SHP77 (cell line): ENCODE results near the gene LIPE.
A peak's percentile ranks its signal among the peaks of the same experiment; 100 is the strongest.

Source experiments
- DNase-seq, 2 experiments: peaks; one replicate each; lab custom pipeline; 2025; lab: John Stamatoyannopoulos, UW

Gene LIPE

DNA sequence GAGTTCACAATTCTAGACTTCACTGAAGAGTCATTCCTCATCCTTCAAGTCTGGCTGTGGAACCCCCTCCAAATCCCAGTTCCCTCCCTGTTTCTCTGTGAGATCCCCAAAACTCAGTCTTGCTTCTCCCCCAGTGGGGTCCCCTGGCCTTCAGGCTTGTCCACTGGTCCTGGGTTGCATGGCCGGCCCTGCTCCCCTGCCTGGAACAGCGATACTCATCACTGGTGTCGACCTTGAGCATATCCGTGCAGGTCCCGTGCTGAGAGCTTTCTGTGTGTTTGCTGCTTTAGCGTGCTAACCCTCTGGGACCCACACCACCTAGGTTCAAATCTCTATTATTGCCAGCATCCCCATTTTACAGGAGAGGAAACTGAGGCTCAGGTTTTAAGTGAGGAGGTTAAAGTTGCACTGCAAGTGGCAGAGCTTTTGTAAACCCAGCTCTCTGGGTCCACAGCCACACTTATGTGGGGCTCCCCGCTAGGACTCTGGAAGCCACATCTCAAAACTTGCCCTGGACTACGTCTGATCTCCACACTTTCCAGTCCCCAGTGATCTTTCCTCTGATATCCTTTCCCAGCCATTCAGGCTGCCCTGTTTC, 15.5 kb downstream of the LIPE start:
- DNase-seq: no peak

DNA sequence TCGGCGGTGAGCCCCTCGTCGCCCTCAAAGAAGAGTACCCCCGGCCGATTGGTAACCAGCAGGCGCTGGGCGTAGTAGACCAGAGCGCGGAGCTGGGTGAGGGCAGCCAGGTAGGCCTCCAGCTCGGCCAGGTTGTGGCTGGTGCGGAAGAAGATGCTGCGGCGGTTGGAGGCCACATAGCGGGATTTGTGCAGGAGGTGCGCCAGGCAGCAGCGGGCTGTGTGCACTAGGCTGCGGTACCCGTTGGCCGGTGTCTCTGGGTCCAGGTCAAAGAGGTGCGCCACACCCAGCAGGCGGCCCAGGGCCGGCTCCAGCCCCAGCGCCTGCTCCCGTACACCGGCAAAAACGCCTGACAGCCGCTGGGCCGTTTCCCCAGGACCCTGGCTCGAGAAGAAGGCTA, 16.8 kb downstream of the LIPE start:
- DNase-seq: no peak

DNA sequence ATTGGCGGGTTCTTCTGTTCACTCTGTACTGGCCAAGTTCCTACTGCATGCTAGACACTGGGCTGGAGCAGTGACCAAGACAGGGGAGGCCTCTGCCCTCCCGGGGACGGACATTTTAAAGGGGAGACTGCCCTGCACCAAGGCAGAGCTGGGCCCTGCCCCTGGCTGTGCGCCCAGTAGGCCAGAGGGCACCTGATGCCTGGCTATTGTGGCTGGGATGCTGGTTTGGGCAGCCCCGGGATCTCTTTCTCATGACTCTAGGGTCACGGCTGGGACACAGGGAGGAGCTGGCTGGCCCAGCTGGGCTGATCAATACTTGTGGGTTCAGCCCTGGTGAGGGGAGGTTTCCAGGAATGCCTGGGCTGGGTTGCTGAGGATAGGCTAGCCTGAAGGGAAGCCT, 17.7 kb downstream of the LIPE start:
- DNase-seq: no peak

DNA sequence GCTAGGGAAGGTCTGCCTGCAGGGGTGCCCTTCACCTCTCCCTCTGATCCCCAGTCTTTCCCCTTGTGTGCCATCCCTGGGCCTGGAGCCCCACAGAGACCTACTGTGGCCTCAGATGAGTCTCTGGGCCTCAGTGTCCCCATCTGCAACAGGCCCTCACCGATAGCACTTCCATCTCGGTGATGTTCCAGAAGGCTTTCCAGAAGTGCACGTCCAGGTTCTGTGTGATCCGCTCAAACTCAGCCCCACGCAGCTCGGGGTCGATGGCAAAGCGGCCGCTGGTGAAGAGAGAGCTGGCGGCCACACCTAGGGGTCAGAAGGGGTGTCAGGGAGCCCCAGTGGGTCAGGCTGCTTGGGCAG, 19.4 kb downstream of the LIPE start:
- DNase-seq: no peak

DNA sequence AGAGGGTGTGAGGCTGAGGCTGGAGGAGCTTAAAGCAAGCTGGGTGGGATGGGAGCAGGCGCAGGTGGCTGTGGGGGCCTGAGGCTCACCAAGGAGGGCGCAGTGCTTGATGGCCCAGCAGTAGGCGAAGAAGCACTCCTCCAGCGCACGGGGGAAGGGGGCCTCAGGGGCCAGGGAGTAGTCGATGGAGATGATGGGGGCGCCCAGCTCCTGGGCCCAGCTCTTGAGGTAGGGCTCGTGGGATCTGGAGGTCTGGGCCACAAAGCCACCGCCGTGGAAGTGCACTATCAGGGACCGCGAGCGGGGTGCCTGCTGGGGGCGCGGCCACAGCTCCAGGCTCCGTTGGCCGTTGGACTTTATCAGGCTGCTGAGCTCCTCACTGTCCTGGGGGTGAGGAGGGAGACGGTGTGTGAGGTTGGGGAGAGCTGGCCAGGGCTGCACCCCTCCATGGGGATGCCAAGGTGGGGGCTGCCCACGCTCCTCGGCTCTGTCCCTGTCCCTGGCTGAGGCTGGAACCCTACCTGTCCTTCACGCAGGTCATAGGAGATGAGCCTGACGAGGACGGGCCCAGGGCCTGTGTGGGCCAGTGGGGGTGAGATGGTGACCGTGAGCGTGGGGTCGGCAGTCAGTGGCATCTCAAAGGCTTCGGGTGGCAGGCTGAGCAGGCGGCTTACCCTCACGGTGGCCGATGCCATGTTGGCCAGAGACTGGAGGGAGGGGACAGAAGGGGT, 19.9 kb downstream of the LIPE start:
- DNase-seq: no peak

DNA sequence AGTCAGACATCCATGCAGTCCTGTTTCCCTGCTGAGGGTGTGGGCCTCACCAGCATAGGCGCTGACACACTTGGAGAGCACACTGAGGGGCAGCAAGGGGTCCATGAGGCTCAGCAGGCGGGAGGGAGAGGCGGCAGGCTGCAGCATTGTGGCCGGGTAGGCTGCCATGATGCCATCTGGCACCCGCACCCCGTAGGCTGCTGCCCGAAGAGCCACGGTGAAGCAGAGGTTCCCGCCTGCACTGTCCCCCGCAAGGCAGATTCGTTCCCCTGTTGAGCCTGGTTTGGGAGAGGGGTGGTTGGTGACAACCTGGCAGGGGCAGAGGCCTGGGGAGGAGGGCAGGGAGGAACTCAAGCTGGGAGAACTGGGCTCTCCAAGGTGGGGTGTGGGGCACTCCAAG, 21.1 kb downstream of the LIPE start:
- no peak for DNase-seq

DNA sequence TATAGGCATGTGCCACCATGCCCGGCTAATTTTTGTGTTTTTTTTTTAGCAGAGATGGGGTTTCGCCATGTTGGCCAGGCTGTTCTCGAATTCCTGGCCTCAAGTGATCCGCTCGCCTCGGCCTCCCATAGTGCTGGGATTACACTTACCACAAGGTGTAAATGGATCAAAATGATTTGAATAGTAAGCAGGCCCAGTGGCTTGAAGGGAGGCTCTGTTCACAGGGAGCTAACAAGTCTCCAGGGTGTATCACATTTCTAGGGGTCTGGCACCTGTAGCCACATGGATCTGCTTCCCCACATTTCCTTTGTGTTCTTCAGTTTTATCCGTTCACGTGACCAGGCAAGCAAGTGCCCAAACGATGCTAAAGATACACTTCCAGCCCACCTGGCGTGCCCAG, 23.6 kb downstream of the LIPE start:
- DNase-seq: no peak

DNA sequence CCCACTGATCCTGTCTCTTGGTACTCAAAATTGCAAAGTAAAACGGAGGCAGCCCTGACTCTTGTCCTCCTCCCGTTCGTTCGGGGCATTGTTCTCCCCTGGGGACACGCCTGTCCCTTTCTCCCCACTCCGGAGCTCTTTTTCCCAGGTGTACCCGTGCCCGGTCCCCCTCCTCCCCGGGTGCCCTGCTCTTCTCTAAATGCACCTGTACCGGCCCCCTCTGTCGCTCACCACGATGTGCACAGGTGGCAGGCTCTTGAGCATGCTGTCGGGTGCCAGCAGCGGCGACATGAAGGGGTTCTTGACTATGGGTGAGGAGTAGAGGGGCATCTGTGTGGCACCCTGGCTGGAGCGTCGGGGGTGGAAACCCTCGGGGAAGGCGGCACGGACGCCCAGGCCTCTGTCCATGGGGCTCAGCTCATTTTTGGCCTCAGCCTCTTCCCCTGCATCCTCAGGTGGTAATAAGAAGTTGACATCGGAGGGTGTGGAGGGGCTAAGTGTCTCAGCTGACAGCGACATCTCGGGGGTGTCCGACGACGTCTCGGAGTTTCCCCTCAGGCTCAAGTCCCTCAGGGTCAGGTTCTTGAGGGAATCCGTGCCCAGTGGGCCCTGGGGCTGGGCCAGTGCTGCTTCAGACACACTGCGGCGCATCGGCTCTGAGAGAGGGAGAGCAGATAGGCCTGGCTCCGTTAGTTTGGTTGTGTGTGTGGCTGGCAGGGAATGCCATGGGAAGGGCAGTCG, 24.6 kb downstream of the LIPE start:
- no peak for DNase-seq

DNA sequence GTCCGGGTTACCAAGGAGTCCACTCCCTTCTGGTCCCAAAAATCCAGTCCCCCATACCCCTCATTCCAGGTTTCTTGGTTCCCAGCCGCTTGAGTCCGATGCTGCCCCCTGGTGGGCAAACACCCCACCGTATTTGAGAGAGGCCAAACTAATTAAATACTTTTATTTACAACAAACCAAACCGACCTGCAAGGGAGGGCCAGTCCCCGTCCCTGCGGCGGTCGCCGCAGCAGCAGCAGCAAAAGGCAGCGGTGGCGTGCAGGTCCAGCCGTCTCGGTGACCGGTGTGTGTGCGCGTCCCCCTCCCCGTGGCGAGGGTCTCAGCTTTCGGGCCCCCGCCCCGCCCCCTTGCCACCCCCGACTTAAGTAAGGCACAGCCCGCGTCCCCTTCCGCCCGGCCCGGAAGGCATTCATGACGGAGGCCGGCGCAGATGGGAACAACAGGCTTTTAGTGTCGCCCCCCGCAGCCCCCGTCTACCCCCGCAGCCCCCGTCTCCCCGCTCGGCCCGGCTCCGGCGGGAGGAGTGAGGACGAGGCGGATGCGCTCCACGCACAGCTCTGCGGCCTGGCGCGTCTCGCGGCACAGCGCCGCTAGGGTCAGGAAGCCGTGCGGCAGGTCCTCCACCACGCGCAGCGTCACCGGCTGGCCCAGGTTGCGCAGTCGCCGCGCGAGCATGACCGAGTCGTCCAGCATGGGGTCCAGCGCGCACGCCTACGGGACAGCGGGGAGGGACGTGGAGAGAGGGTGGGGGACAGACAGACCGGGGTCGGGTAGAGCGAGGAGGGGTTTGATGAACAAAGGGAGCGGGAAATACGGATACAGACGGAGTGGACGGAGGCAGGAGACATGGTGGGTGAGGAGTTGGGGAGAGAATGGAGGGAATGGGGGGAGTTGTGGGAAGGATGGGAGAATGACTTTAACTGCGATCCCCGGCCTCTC, 25.6 kb downstream of the LIPE start:
- peak; percentile 60 to 64 for DNase-seq

DNA sequence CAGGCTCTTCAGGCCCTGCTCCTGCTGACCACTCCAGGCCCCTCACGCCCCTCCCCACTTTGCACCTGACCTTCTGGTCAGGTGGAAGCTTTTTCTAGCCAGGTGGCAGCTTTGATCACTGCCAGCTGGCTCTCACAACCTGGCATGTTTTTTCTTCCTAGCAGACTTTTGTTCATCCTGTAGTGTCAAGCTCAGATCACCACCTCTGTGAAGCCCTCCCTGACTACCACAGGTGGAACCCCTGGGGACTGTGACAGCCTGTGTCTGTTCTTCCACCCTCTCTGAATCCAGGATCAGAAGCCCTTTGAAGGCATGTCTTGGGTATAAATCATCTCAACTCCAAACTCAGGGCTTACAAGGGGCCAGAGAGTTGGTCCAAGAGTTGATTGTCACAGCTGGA, 26.8 kb downstream of the LIPE start:
- no peak for DNase-seq

DNA sequence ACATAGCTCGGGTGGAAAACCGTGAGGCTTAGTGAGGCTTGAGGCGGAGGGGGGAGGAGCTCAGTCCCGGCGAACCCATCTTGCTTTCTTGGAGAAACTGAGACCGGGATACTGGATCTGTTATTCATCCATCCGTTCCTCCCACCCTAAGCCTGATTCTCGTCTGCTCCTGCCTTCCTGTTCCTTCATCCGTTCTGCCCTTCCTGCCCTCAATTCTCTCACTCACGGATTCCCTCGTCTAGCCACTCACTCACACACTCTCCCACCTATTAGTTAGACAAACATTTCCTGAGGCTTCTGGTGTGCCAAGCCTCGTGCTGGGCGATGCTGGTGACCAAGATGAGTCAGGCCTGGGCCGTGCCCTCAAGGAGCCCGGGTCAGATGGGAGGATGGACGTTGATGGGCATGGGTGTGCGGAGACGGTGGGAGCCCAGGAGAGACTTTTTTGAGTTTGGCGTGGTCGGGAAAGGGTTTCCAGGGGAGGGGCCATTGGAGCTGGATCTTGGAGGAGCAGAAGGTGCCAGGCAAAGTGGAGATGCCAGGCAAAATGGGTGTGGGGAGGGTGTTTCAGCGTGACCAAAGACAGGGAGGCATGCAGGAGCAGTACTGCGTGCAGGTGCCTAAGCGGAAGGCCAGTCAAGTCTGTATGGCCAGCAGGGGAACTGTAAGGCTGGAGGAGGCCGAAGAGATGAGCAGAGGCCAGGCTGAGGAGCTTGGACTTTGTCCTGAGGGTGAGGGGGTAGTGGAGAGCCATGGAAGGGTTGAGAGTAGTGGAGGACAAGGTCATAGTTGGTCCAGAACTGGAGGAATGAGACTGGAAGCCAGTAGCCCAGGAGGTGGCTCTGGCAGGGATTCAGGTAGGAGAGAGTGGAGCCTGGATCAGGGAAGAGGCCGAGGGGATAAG, 29.7 kb downstream of the LIPE start:
- no peak for DNase-seq

DNA sequence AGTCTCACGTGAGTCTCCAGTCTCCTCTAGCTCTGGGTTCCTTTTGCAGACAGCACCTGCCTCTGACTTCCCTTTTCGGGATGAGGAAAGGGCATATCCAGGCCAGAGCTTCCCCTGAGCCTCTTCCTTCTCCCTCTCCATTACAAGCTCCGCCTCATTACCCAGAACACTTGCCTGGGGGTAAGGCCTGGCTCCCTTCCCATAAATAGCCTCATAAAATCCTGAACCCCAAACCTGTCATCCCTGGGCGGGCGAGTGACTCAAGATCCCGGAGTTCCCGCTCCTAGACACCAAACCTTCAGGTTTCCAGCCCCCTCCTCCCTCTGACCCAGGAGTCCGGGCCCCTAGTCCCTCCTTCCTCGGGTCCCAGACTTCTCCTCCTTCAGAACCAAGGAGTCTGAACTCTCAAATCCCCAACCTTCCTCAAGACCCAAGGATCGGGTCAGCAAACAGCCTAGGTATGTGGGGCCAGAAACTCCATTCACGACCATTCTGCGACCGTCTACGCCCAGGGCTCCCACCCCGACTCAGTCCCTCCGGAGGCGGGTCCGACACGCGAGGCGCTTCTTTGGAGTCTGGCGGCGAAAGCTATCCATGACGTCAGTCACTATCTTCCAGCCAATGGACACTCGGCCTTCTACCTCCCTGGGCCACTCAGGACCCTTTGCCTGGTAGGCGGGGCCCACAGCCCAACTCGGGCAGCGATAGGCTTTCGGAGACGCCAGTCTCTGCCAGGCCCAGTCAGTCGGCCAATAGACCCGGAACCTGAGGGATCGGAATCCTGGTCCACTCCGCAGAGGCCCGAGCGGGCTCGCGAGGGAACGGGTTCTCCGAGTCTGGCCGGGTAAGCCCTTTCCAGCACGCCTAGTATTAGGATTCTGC, 30.6 kb downstream of the LIPE start:
- DNase-seq: peak; percentile 98

DNA sequence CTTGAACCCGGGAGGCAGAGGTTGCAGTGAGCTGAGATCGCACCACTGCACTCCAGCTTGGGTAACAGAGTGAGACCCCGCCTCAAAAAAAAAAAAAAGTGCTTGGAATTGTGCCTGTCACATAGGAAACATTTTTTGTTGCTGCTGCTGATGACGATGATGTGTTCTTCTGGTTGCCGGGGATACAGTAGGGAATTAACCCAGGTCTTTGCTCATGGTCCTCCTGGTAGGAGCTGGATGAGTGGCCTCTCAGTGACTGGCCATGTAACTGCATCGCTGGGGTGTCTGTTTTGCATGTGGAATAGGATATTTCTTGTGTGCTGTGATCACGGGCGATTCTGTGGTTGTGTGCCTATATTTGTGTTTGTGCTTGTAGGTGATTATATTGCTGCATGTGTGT, 32.4 kb downstream of the LIPE start:
- DNase-seq: no peak

DNA sequence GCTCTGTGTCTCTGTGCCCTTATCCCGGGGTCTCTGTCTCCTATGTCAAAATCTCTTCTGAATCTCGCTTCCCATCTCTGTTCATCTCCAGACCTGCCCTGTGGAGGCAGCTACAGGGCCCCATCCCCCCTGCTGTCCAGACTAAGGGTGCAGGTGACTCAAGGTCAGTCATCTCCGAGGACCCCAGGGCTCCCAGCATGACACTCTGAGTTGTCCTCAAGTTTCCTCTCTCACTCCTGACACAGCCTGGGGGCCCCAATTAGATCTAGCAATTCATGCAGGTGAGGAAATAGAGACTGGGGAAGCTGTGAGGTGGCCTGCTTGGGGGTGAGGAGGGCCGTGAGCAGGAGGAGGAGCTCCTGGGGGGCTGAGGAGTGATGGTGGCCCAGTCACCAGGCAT, 35.0 kb downstream of the LIPE start:
- DNase-seq: no peak

DNA sequence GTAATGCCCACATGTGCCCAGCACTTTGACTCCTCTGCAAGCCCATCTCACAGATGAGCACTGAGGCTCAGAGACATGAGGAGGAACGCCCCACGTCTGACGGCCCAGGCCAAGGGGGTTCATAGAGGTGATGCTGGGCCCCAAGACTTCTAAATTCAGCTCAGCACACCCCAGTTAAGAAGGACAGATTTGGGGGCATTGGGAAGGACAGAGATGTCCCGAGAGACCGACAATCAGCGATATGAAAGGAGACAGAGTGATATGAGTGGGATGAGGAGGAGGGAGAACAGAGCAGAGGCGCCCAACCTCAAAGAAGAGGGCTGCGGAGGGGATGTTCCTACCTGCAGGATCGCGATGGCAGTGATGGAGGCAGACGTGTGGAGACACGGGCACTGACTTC, 37.3 kb downstream of the LIPE start, which contains the start of gene CNFN:
TSS of gene CNFN (minus strand) at position 399 of the 400 bp plus-strand sequence. CDS start 1,260 bp downstream, outside the sequence.
- DNase-seq: no peak

DNA sequence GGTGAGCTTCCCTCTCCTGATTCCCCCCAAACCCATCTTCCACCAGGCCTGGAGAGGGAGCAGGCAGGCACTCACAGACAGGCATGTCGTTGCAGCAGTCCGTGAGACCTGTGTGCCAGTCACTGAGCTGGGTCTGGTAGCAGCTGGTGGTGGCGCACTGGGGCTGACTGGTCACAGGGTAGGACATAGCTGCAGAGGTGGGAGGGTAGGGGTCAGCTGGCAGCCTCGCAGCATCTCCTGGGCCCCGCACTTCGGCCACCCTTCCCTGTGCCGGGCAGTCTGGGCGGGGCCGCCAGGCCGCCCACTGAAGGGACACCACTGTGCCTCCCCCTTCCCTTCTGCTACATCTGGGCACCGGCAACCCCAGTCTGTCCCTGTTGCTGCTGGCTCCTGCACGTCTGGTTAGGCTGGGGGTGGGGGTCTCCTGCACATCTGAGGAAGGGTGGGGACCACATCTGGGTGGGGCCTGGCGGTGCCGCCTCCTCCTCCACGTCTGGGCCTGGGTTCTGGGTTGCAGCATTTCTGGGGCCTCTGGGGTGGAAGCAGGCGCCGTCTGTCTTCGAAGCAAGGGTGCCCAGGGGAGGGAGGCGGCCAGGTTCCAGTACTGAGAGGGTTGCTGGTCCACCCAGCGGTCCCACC, 38.2 kb downstream of the LIPE start:
- no peak for DNase-seq

DNA sequence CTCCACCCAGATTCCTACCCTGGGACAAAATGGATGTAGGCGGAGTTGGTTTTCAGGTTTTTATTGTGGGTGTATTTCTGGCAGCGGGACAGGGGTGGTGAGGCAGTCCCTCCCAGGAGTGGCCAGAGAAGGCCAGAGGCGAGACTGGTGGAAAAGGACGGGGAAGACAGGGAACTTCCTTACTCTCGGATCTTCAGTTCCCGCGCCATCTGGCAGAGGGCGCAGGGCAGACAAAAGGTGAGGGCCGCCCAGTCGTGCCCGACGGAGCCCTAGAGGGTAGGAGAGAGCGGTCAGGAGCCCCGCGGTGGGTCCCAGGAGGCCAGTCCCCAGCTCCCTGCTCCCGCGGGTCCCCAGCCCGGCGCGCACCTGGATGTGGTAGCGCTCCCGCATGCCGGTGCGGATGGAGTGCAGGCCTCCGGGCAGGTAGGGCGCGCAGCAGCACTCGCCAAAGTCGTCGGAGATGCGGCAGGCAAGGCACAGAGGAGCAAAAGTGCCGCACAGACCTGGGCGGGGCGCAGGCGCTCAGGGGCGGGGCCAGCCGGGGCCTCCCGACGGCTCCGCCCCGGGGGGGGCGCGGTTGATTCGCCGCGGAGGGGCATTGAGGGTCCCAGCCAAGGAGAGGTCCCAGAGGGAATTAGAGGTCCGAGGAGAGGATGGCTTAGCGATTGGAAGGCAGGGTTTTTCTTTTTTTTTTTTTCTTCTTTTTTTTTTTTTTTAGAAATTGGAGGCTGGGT, 40.0 kb downstream of the LIPE start:
- DNase-seq: peak; percentile 73 to 82

DNA sequence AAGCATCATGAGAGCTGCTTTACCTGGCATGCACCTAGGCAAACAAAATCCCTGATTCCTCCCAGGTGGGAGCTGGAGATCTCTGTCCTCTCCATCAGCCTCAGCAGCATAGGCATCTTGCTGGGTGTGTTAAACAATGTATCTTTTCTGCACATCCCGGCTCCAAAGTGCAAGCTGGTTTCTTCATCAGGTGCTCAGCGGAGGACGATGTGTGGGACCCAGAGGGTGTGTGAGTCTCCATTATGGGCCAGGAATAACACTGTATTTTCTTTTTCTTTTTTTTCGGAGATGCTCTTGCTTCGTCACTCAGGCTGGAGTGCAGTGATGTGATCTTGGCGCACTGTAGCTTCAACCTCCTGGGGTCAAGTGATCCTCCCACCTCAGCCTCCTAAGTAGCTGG, 47.0 kb downstream of the LIPE start:
- DNase-seq: no peak
